ENCODE data around the gene KCTD1. TPM values are rescaled to one million over a fixed set of nuclear protein-coding genes. Genes with fewer than 3 reads are reported as not detected.

Gene KCTD1
- total and polyA plus RNA-seq, 2 of the 8 experiments (the other 6 are each of a cell fraction or from before 2014, with no cell fraction given) = 7.7 to 14.0 TPM

- H2AFZ ChIP-seq (ENCODE audit: low read length) = no peak overlapping the region
- no peak overlapping the region for H3K4me3 ChIP-seq (ENCODE audit: extremely low read depth in 1 of 4, insufficient read depth in 2 of 4, low read depth in 3 of 4, low read length in 4 of 4)
- no peaks in the 10 kb centered on the region for H3K9me3 ChIP-seq (ENCODE audit: insufficient read depth in 2 of 2, low read depth in 1 of 2, low read length in 1 of 2)
- no peak overlapping the region for H4K5ac ChIP-seq (ENCODE audit: insufficient read length, low read depth, low read length)
- H3K4ac ChIP-seq (replicated peaks; ENCODE audit: insufficient read length, low read depth, low read length) = no peak overlapping the region
- no peak overlapping the region for H2BK12ac ChIP-seq (ENCODE audit: low read depth, low read length)
- no peak overlapping the region for H3K9ac ChIP-seq (replicated peaks in 1 of 4; ENCODE audit: extremely low read depth in 1 of 4, low read depth in 3 of 4, low read length in 3 of 4)
- no peaks in the 10 kb centered on the region for H3K27me3 ChIP-seq (replicated peaks in 1 of 4; ENCODE audit: control insufficient read depth in 3 of 4, extremely low read depth in 1 of 4, insufficient read depth in 3 of 4, low read length in 3 of 4)
- no peak overlapping the region for H3K23ac ChIP-seq (ENCODE audit: insufficient read length)
- 0 out of 2 replicates have a peak, but pooled peaks cover 2% of the 10 kb centered on the region for H3K23me2 ChIP-seq (ENCODE audit: low read depth, low read length)
- TF ChIP-seq SP2 (IDR thresholded peaks at IDR 0.05; ENCODE audit: low read length) = no peak
- TF ChIP-seq NANOG (IDR thresholded peaks at IDR 0.05; ENCODE audit: insufficient read depth, low read depth, low read length, poor library complexity, severe bottlenecking) = no peak
- H2BK120ac ChIP-seq (replicated peaks; ENCODE audit: low read depth, low read length) = no peak overlapping the region
- WGBS, 2 experiments (ENCODE audit: extremely low coverage in 1 of 2, insufficient coverage in 1 of 2, insufficient read length in 1 of 2, insufficient replicate concordance in 2 of 2, low coverage in 1 of 2, low lambda C conversion rate in 2 of 2, missing lambda C conversion rate in 1 of 2) = 94% methylated on average over 9 of the region's 9 CpGs; no CpG with 5 or more reads in 1 of the 2 experiments
- no peak overlapping the region for H3K27ac ChIP-seq (ENCODE audit: low read depth, low read length)
- FAIRE-seq (no peak), DNase-seq (ENCODE audit: low read depth in 1 of 2, low spot score in 2 of 2) (no peak)
- no peak overlapping the region for H2AK5ac ChIP-seq (ENCODE audit: low read depth, low read length)
- no peak overlapping the region for H2BK5ac ChIP-seq (ENCODE audit: low read depth, low read length)
- no peaks in the 10 kb centered on the region for H3K79me1 ChIP-seq (ENCODE audit: low read depth, low read length)
- H4K8ac ChIP-seq (ENCODE audit: extremely low read depth, insufficient read depth, low read length) = no peak overlapping the region
- peaks cover 0 to 8% (median 2%) of the 10 kb centered on the region in 4 experiments; a peak in 5 of 7 replicates for H3K4me1 ChIP-seq (replicated peaks in 1 of 4; ENCODE audit: control insufficient read depth in 3 of 4, insufficient read depth in 4 of 4, low read length in 3 of 4)
- POLR2A ChIA-PET (ENCODE audit: partially characterized antibody) = no interaction called here
- CTCF ChIA-PET (ENCODE audit: partially characterized antibody) = interaction anchor here (1.4 kb wide), 1 partner anchor 49 kb away, joined by 5 read pairs; no protein-coding TSS in a partner anchor
- no peaks in the 10 kb centered on the region for H3K36me3 ChIP-seq (ENCODE audit: control insufficient read depth in 2 of 4, insufficient read depth in 4 of 4, low read length in 3 of 4)
- no peak overlapping the region for H3K56ac ChIP-seq (replicated peaks; ENCODE audit: insufficient read length, low read depth, low read length)
- no peak overlapping the region for H2BK20ac ChIP-seq (ENCODE audit: low read length)
- no peaks in the 10 kb centered on the region for H4K20me1 ChIP-seq (replicated peaks in 1 of 2; ENCODE audit: control insufficient read depth in 1 of 2, insufficient read depth in 2 of 2, low read length in 2 of 2)
- H2BK15ac ChIP-seq (ENCODE audit: low read length) = no peak overlapping the region
- H3K4me2 ChIP-seq (ENCODE audit: insufficient read depth in 1 of 2, low read depth in 2 of 2, low read length in 2 of 2) = no peak overlapping the region
- H3K79me2 ChIP-seq (ENCODE audit: control insufficient read depth in 1 of 2, insufficient read depth in 2 of 2, low read length in 2 of 2) = no peaks in the 10 kb centered on the region
- no peak overlapping the region for H3K14ac ChIP-seq (ENCODE audit: insufficient read length)
- H3K18ac ChIP-seq (ENCODE audit: extremely low read depth, low read length) = no peak overlapping the region
- H4K91ac ChIP-seq (replicated peaks; ENCODE audit: insufficient read length, low read length) = no peak overlapping the region
These were observed 128.6 kb downstream of the KCTD1 start for GRCh38 chr18:26419746-26420145.

Measured in H1 (cell line).